HG03103 (cell line): ENCODE data around the gene PIP4K2A.

Experiments used
- ATAC-seq: cut with Tn5 transposase; IDR thresholded peaks from one replicate; pipeline ENCODE4 v1.9.1; 2021; ENCODE audit warnings: low read depth; ENCODE audit not compliant: unreplicated experiment

Gene PIP4K2A

GRCh38 chr10:22644222-22644621 lies 70.2 kb downstream of the PIP4K2A start:
- no peak for ATAC-seq

- no peak for ATAC-seq
These were observed 70.6 kb downstream of the PIP4K2A start for GRCh38 chr10:22643775-22644174.

GRCh38 chr10:22643116-22643515 lies 71.3 kb downstream of the PIP4K2A start:
- no peak for ATAC-seq

GRCh38 chr10:22641743-22642142 lies 72.6 kb downstream of the PIP4K2A start:
- ATAC-seq, result no peak

- ATAC-seq, result no peak
These were observed 74.0 kb downstream of the PIP4K2A start for GRCh38 chr10:22640359-22640758.

- no peak for ATAC-seq
These were observed 75.5 kb downstream of the PIP4K2A start for GRCh38 chr10:22638863-22639262.

GRCh38 chr10:22637491-22637890 lies 76.9 kb downstream of the PIP4K2A start:
- no peak for ATAC-seq

- no peak for ATAC-seq
These were observed 78.7 kb downstream of the PIP4K2A start for GRCh38 chr10:22635650-22636049.

- ATAC-seq, result no peak
These were observed 79.5 kb downstream of the PIP4K2A start for GRCh38 chr10:22634606-22635459.

- ATAC-seq, result no peak
These were observed 80.3 kb downstream of the PIP4K2A start for GRCh38 chr10:22634093-22634492.

GRCh38 chr10:22633528-22633927 lies 80.8 kb downstream of the PIP4K2A start:
- ATAC-seq, result no peak

GRCh38 chr10:22633106-22633505 lies 81.3 kb downstream of the PIP4K2A start:
- ATAC-seq, result no peak

- ATAC-seq, result no peak
These were observed 82.6 kb downstream of the PIP4K2A start for GRCh38 chr10:22631646-22632278.

GRCh38 chr10:22631185-22631584 lies 83.2 kb downstream of the PIP4K2A start:
- no peak for ATAC-seq

- peak; percentile 83 for ATAC-seq
These were observed 83.9 kb downstream of the PIP4K2A start for GRCh38 chr10:22630234-22631174.

- no peak for ATAC-seq
These were observed 84.5 kb downstream of the PIP4K2A start for GRCh38 chr10:22629852-22630233.

- ATAC-seq, result no peak
These were observed 85.3 kb downstream of the PIP4K2A start for GRCh38 chr10:22629126-22629525.

- ATAC-seq, result no peak
These were observed 86.1 kb downstream of the PIP4K2A start for GRCh38 chr10:22628309-22628708.

- ATAC-seq, result no peak
These were observed 87.6 kb downstream of the PIP4K2A start for GRCh38 chr10:22626784-22627183.

GRCh38 chr10:22625516-22626290 lies 88.7 kb downstream of the PIP4K2A start:
- ATAC-seq, result no peak
